ENCODE data around the gene MT3.

The MT3 gene

GRCh38 chr16:56584276-56584675 lies 5.1 kb upstream of the MT3 start:
- no peak for TF ChIP-seq ZNF23 (tag by site-specific recombination; IDR thresholded peaks at IDR 0.05; ENCODE audit: borderline replicate concordance)
- no peak for TF ChIP-seq ZNF488 (tag by site-specific recombination; IDR thresholded peaks at IDR 0.05)
- TF ChIP-seq ZNF654 (tag by site-specific recombination; IDR thresholded peaks at IDR 0.05; ENCODE audit: low read depth), result no peak
- no peak for TF ChIP-seq ZNF19 (tag by site-specific recombination; IDR thresholded peaks at IDR 0.05; ENCODE audit: low read depth)
- no peak for TF ChIP-seq INSM2 (tag by site-specific recombination; IDR thresholded peaks at IDR 0.05)
- no peak for TF ChIP-seq ZNF292 (tag by site-specific recombination; IDR thresholded peaks at IDR 0.05; ENCODE audit: borderline replicate concordance, low read depth)
- TF ChIP-seq ZNF658 (tag by site-specific recombination; IDR thresholded peaks at IDR 0.05), result no peak
- no peak for TF ChIP-seq KLF8 (tag by site-specific recombination; IDR thresholded peaks at IDR 0.05)
- TF ChIP-seq ZIC2 (tag by site-specific recombination; IDR thresholded peaks at IDR 0.05), result no peak
- TF ChIP-seq MEIS1 (CRISPR knock-in tag; IDR thresholded peaks at IDR 0.05; ENCODE audit: borderline replicate concordance), result no peak
- TF ChIP-seq ZNF394 (tag by site-specific recombination; IDR thresholded peaks at IDR 0.05; ENCODE audit: borderline replicate concordance), result no peak
- TF ChIP-seq ZNF548 (tag by site-specific recombination; IDR thresholded peaks at IDR 0.05), result no peak
- TF ChIP-seq ZNF48 (tag by site-specific recombination; IDR thresholded peaks at IDR 0.05), result no peak
- CTCF ChIA-PET, result interaction anchor here (1.2 kb wide), 1 partner anchor 118 kb away, joined by 8 read pairs; no protein-coding TSS in a partner anchor
- Histone ChIP-seq H3K36me3 (ENCODE audit: control insufficient read depth in 2 of 2, insufficient read depth in 1 of 2, low read length in 2 of 2) (no peaks in the 10 kb centered on the region), H3K4me3 (ENCODE audit: low read depth, low read length) (no peak overlapping the region), H3K4me1 (ENCODE audit: control insufficient read depth, insufficient read depth, low read length) (no peaks in the 10 kb centered on the region), H3K9me3 (ENCODE audit: control insufficient read depth, insufficient read depth, low read depth, low read length) (no peaks in the 10 kb centered on the region), H3K27ac (ENCODE audit: extremely low read depth, low read depth, low read length) (no peak overlapping the region)
- POLR2A ChIA-PET, result no interaction called here

- ChIA-PET CTCF (interaction anchor here (0.6 kb wide), 1 partner anchor 73 kb away, joined by 3 read pairs; no protein-coding TSS in a partner anchor), POLR2A (no interaction called here)
- Histone ChIP-seq H3K4me1 (ENCODE audit: control insufficient read depth, insufficient read depth, low read length) (no peaks in the 10 kb centered on the region), H3K27ac (ENCODE audit: extremely low read depth, low read depth, low read length) (no peak overlapping the region), H3K36me3 (ENCODE audit: control insufficient read depth in 2 of 2, insufficient read depth in 1 of 2, low read length in 2 of 2) (no peaks in the 10 kb centered on the region), H3K9me3 (ENCODE audit: control insufficient read depth, insufficient read depth, low read depth, low read length) (no peaks in the 10 kb centered on the region), H3K4me3 (ENCODE audit: low read depth, low read length) (no peak overlapping the region)
- TF ChIP-seq ZNF792 (tag by site-specific recombination; IDR thresholded peaks at IDR 0.05) (no peak), ZNF416 (tag by site-specific recombination; IDR thresholded peaks at IDR 0.05) (no peak), ZFHX2 (tag by site-specific recombination; conservative IDR thresholded peaks at IDR 0.05) (no peak), MZF1 (tag by site-specific recombination; IDR thresholded peaks at IDR 0.05; ENCODE audit: borderline replicate concordance) (no peak), ZNF174 (tag by site-specific recombination; IDR thresholded peaks at IDR 0.05) (no peak)
Measured at GRCh38 chr16:56588781-56589140, 567 bp upstream of the MT3 start.

- Histone ChIP-seq H3K4me1 (ENCODE audit: control insufficient read depth, insufficient read depth, low read length) (no peaks in the 10 kb centered on the region), H3K36me3 (ENCODE audit: control insufficient read depth in 2 of 2, insufficient read depth in 1 of 2, low read length in 2 of 2) (no peaks in the 10 kb centered on the region), H3K4me3 (ENCODE audit: low read depth, low read length) (no peak overlapping the region), H3K27ac (ENCODE audit: extremely low read depth, low read depth, low read length) (no peak overlapping the region), H3K9me3 (ENCODE audit: control insufficient read depth, insufficient read depth, low read depth, low read length) (no peaks in the 10 kb centered on the region)
- ChIA-PET CTCF (interaction anchor here (0.8 to 2.3 kb wide), 4 partner anchors 10 to 111 kb away, joined by 3 to 16 read pairs (median 5); no protein-coding TSS in a partner anchor), POLR2A (no interaction called here)
- TF ChIP-seq ZNF24 (tag by site-specific recombination; IDR thresholded peaks at IDR 0.05) (no peak), ZNF792 (tag by site-specific recombination; IDR thresholded peaks at IDR 0.05) (no peak), ZNF16 (tag by site-specific recombination; IDR thresholded peaks at IDR 0.05; ENCODE audit: low read depth) (no peak), INSM2 (tag by site-specific recombination; IDR thresholded peaks at IDR 0.05) (no peak), ZNF580 (tag by site-specific recombination; IDR thresholded peaks at IDR 0.05) (no peak), ZNF777 (tag by site-specific recombination; IDR thresholded peaks at IDR 0.05; ENCODE audit: borderline replicate concordance) (no peak), ZXDB (tag by site-specific recombination; IDR thresholded peaks at IDR 0.05) (no peak), ZFP3 (tag by site-specific recombination; IDR thresholded peaks at IDR 0.05; ENCODE audit: low read depth) (no peak), YY2 (tag by site-specific recombination; IDR thresholded peaks at IDR 0.05) (no peak)
Measured at GRCh38 chr16:56591377-56592060, 2.2 kb downstream of the MT3 start.

Data from HEK293 (cell line).